Measurements from ENCODE around the gene COA3.
A peak's percentile ranks its signal among the peaks of the same experiment; 100 is the strongest.
"Not testable (repeated sequence)": the region's sequence is repeated elsewhere in the genome, so short reads cannot be mapped to it uniquely, and the experiment has no call there.

Gene COA3

GRCh38 chr17:42780851-42781638, 17.5 kb downstream of the COA3 start:
- no peak for DNase-seq

GRCh38 chr17:42779936-42780850, 18.3 kb downstream of the COA3 start, which contains the start of gene WNK4:
WNK4 (plus strand) TSS chr17:42780610; CDS start chr17:42780699, 89 bp downstream.
- no peak for DNase-seq

- no peak for DNase-seq
Observed at GRCh38 chr17:42779304-42779935, 19.1 kb downstream of the COA3 start.

GRCh38 chr17:42778570-42778969, 19.9 kb downstream of the COA3 start:
- no peak for DNase-seq

GRCh38 chr17:42775534-42776098, 22.9 kb downstream of the COA3 start:
- DNase-seq, result no peak

DNA sequence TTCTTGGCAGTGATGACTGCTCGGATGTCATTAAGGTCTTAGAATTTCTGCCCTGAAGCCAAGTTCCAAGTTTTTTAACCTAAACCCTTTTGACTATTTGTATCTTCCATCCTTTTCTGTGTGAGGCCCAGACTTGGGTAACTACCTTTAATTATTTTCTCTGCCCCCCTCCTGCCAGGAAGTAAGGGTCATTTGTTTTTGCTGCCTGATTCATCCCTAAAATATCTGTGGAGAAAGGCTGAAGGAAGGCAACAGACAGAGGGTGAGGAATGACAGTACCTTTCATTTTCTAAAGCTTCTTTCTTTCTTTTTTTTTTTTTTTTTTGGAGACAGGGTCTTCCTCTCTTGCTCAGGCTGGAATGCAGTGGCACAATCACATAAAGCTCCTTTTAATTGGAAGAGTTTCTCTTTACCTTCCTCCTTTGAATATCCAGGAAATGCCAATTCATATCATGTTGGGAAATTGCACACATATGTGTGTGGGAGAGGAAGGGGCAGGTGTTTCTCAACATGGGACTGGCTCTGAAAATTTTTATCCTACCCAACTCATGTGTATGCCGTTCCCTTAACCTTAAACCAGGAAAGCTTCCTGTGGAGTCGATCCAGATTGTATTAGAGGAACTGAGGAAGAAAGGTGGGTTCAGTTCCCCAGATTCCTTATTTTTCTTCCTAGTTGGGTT, 24.3 kb downstream of the COA3 start:
- no peak for DNase-seq

DNA sequence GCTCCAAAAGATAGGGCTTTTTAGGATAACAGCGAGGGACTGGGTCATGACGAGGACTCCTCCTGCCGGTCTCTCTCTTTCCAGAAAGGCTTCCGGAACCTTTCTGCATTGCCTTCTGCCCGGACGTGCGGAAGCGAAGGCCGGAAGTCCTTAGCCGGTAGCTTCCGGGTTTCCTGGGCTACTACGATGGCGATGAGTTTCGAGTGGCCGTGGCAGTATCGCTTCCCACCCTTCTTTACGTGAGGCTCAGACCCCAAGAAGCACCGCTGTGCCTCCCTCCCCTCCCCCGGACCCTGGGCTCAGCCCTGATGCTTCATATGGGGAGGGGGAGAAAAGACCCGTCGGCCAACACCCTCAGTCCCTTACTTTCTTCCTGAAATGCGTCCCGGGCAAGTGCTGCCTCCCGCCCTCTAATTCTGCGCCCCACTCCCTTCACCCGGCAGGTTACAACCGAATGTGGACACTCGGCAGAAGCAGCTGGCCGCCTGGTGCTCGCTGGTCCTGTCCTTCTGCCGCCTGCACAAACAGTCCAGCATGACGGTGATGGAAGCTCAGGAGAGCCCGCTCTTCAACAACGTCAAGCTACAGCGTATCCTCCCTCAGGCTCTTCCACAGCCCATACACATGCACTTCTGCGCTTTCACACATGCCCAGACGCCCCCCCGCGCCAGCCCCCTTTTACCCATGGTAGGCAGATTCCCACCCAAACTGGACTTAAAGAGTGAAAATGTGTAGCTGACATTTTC, 25.0 kb downstream of the COA3 start, which contains the start of gene VPS25:
TSS of gene VPS25 (plus strand) at position 160 of the 746 bp plus-strand sequence. CDS start at position 187, 27 bp downstream.
- DNase-seq, result peak; percentile 81

- no peak for DNase-seq
Observed at GRCh38 chr17:42772945-42773289, 25.6 kb downstream of the COA3 start.

DNA sequence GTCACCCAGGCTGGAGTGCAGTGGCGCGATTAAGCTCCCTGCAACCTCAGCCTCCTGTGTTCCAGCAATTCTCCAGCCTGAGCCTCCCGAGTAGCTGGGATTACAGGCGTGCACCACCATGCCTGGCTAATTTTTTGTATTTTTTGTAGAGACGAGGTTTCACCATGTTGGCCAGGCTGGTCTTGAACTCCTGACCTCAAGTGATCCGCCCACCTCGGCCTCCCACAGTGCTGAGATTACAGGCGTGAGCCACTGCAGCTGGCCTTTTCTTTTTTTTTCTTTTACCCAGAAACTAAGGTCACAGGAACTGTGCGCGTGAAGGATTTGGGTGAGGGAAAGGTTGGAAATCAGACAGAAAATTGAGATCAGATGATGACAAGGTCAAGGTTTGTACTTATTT, 28.5 kb downstream of the COA3 start:
- not testable (repeated sequence) for DNase-seq

DNA sequence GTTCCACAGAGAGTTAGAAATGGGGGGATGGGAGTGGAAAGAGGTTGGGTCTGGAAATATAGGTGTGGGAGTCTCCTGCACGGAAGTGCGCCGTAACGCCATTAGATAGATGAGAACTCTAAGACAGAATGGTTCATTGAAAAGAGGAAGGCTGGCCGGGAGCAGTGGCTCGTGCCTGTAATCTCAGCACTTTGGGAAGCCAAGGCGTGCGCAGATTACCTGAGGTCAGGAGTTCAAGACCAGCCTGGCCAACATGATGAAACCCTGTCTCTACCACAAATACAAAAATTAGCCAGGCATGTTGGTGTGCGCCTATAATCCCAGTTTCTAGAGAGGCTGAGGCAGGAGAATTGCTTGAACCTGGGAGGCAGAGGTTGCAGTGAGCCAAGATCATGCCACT, 30.5 kb downstream of the COA3 start:
- not testable (repeated sequence) for DNase-seq

DNA sequence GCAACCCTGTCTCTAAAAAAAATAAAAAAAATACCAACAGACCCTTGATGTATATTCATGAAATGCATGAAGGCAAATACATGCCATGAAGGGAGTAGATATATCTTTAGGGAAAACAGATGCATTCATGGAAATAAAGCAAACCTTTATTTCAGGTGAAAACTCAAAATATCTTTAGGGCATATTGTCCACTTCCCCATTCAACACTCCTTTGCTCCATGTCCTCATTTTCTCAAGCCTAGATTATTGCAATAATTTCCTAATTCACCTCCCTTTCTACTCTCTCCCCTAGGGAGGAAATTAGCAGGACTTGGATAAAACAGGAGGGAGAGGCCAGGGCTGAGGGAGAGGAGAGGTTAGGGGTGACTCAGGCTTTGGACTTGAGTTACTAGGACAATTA, 31.0 kb downstream of the COA3 start:
- DNase-seq, result no peak

GRCh38 chr17:42766124-42766523, 32.4 kb downstream of the COA3 start:
- no peak for DNase-seq

GRCh38 chr17:42761638-42762037, 36.9 kb downstream of the COA3 start:
- no peak for DNase-seq

DNA sequence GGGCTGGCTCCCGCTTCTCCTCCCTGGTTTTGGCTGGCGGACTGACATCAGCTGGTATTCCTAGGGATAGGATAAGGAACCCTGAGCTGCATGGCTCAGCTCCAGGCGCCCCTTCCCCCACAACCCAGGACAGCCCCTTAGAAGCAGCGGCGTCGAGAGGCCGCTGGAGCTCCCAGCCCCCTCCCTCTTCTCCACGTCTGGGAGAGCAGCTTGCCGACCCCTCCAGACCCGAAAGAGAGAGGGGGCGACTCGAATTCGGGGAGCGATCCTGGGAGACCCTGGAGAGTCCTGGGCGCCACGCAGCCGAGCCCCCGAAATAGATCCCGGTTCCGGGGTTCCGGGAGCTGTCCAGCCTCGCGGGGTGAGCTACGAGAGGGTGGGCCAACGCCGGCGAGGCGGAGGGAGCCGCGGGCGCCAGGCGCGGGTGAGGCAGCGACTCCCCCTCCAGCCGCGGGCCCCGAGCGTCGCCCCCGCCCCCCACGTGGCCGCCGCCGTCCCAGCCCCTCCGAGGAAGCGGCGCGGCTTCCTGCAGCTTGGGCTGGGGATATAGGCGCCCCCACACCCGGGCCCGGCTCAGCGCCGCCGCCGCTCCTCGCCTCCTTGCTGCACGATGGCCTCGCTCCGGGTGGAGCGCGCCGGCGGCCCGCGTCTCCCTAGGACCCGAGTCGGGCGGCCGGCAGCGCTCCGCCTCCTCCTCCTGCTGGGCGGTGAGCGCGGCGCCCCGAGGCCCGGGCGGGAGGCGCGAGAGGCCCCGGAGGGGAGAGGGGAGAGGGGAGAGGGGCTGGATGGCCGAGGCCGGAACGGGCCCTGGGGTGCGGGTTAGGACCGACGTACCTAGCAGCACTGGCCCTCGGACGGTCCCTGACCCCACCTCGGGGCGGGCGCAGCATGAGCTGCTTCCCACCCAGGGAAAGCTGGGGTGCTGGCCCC, 37.6 kb downstream of the COA3 start, which contains the start of gene RAMP2:
TSS of gene RAMP2 (plus strand) at position 576 of the 930 bp plus-strand sequence. CDS start at position 611, 35 bp downstream.
- no peak for DNase-seq

GRCh38 chr17:42759982-42760651, 38.4 kb downstream of the COA3 start:
- no peak for DNase-seq

GRCh38 chr17:42754782-42755181, 43.7 kb downstream of the COA3 start:
- DNase-seq, result no peak

DNA sequence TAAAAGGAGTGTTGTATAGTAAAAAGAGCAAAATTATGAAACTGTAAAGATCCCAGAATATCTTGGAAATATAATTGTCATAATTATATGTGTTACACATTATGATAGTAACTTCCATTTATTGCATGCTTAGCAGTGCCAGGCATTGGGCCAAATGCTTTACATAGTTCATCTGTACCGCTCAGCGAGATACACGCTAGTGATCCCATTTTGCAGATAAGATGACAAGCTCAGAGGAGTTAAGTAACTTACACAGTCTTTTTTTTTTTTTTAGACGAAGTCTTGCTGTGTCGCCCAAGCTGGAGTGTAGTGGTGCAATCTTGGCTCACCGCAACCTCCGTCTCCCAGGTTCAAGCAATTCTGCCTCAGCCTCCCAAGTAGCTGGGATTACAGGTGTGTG, 46.9 kb downstream of the COA3 start:
- DNase-seq, result no peak

GRCh38 chr17:42750739-42751344, 47.7 kb downstream of the COA3 start:
- no peak for DNase-seq

Measured in stimulated activated CD4-positive, alpha-beta T cell treated with anti-CD3 and anti-CD28 coated beads, Interleukin-4, amount 100 ng/mL, for 24 hours (primary cell).